SK-N-SH (cell line): ENCODE measurements around the gene SCNN1B. TPM values are rescaled to one million over a fixed set of nuclear protein-coding genes. Genes with fewer than 3 reads are reported as not detected.

ENCODE experiments used
- CTCF ChIA-PET: fragments of 300-600, 350-600 bp; formaldehyde crosslinking; extraction: SDS; loops from one replicate; lab custom pipeline; 2021; lab: Yijun Ruan, JAX
- POLR2A ChIA-PET: fragments of 350-600 bp; sonication (Branson Sonifier 250); formaldehyde crosslinking; extraction: SDS; loops from one replicate; lab custom pipeline; 2020; ENCODE audit warnings: antibody characterized with exemption, inconsistent platforms; lab: Yijun Ruan, JAX
- DNase-seq: peaks from one replicate; pipeline ENCODE4 v3.0.0; 2012
- H2AFZ ChIP-seq: fragments of 200-600 bp; sonication (generic); 2 replicates; pipeline ENCODE4 v1.8.1; 2016; ENCODE audit warnings: antibody characterized with exemption, mild to moderate bottlenecking, low read depth
- H3F3A ChIP-seq: fragments of 200-600 bp; sonication (generic); replicated peaks from 2 replicates; pipeline ENCODE3; 2016; ENCODE audit warnings: antibody characterized with exemption, mild to moderate bottlenecking; ENCODE audit not compliant: insufficient read depth
- H3K27ac ChIP-seq, 2 experiments: fragments of 200-500 bp in 1 of 2; fragments of 200-600 bp in 1 of 2; sonication (Bioruptor generic) in 1 of 2; sonication (generic), shearing (Covaris generic) in 1 of 2; 2 replicates each; pipeline versions ENCODE4 v1.5.1 to v1.6.1; 2014 to 2016; ENCODE audit warnings: low read depth in 2 of 2, inconsistent platforms in 1 of 2, low read length in 1 of 2, mild to moderate bottlenecking in 1 of 2, mixed read lengths in 1 of 2
- H3K27me3 ChIP-seq: fragments of 200-600 bp; sonication (generic), shearing (Covaris generic); 2 replicates; pipeline ENCODE4 v1.6.1; 2016; ENCODE audit warnings: mixed run types; ENCODE audit not compliant: insufficient read depth
- H3K36me3 ChIP-seq, 2 experiments: fragments of 200-500 bp in 1 of 2; fragments of 200-600 bp in 1 of 2; sonication (Bioruptor generic) in 1 of 2; sonication (generic) in 1 of 2; replicated peaks in 1 of 2; 2 replicates each; pipeline versions ENCODE3 to v1.5.1; 2014 to 2016; ENCODE audit warnings: low read length in 1 of 2, mild to moderate bottlenecking in 1 of 2; ENCODE audit not compliant: insufficient read depth in 2 of 2, control insufficient read depth in 1 of 2
- H3K4me1 ChIP-seq, 2 experiments: fragments of 200-500 bp in 1 of 2; fragments of 200-600 bp in 1 of 2; sonication (Bioruptor generic) in 1 of 2; sonication (generic), shearing (Covaris generic) in 1 of 2; 2 replicates each; pipeline versions ENCODE4 v1.5.1 to v1.6.1; 2014 to 2016; ENCODE audit warnings: low read depth in 1 of 2, low read length in 1 of 2, mixed run types in 1 of 2; ENCODE audit not compliant: insufficient read depth in 2 of 2, control insufficient read depth in 1 of 2
- H3K4me2 ChIP-seq: fragments of 200-600 bp; sonication (generic), shearing (Covaris generic); 2 replicates; pipeline ENCODE4 v1.6.1; 2017; ENCODE audit warnings: mixed run types
- H3K4me3 ChIP-seq, 2 experiments: fragments of 200-500 bp in 1 of 2; fragments of 200-600 bp in 1 of 2; sonication (Bioruptor generic) in 1 of 2; sonication (generic), shearing (Covaris generic) in 1 of 2; 2 replicates each; pipeline versions ENCODE4 v1.5.1 to v1.8.1; 2014 to 2016; ENCODE audit warnings: low read depth in 2 of 2, inconsistent platforms in 1 of 2, low read length in 1 of 2, mild to moderate bottlenecking in 1 of 2, mixed read lengths in 1 of 2, moderate library complexity in 1 of 2
- H3K79me2 ChIP-seq: fragments of 200-600 bp; sonication (generic); 2 replicates; pipeline ENCODE4 v1.8.1; 2017; ENCODE audit warnings: mild to moderate bottlenecking; ENCODE audit not compliant: insufficient read depth
- H3K9ac ChIP-seq: fragments of 200-600 bp; sonication (generic); 2 replicates; pipeline ENCODE4 v1.6.1; 2017; ENCODE audit warnings: mixed run types
- H3K9me2 ChIP-seq: fragments of 200-600 bp; sonication (generic); 2 replicates; pipeline ENCODE4 v1.6.1; 2017; ENCODE audit warnings: mixed run types
- H3K9me3 ChIP-seq: fragments of 200-600 bp; sonication (generic); 2 replicates; pipeline ENCODE4 v1.6.1; 2017; ENCODE audit warnings: mixed run types, mild to moderate bottlenecking, moderate library complexity
- H4K20me1 ChIP-seq: fragments of 200-600 bp; sonication (generic); 2 replicates; pipeline ENCODE4 v1.6.1; 2017; ENCODE audit warnings: mild to moderate bottlenecking, mixed run types; ENCODE audit not compliant: insufficient read depth
- CHD2 ChIP-seq: fragments of 150-350 bp; IDR thresholded peaks from 2 replicates; pipeline ENCODE4 v1.6.1; 2018; ENCODE audit warnings: low read length; ENCODE audit not compliant: partially characterized antibody
- ELF1 ChIP-seq: IDR thresholded peaks from 2 replicates; pipeline ENCODE4 v1.4.0; 2012
- EP300 ChIP-seq, 2 experiments: IDR thresholded peaks; 2 replicates each; pipeline versions ENCODE4 v1.4.0 to v1.6.1; 2012; ENCODE audit warnings: borderline replicate concordance in 1 of 2, low read depth in 1 of 2, low read length in 1 of 2
- EZH2phosphoT487 ChIP-seq: fragments of 200-600 bp; sonication (generic); IDR thresholded peaks from 2 replicates; pipeline ENCODE4 v1.6.1; 2017; ENCODE audit warnings: low read depth, mixed run types, mild to moderate bottlenecking, antibody characterized with exemption, moderate library complexity, borderline replicate concordance
- FOXM1 ChIP-seq: IDR thresholded peaks from 2 replicates; pipeline ENCODE4 v1.4.0; 2012; ENCODE audit warnings: low read depth, mild to moderate bottlenecking
- GABPA ChIP-seq: IDR thresholded peaks from 2 replicates; pipeline ENCODE4 v1.4.0; 2012; ENCODE audit warnings: low read depth, mild to moderate bottlenecking
- GATA2 ChIP-seq: sonication (generic); formaldehyde crosslinking; IDR thresholded peaks from 2 replicates; pipeline ENCODE4 v1.5.0; 2020; ENCODE audit warnings: mild to moderate bottlenecking, missing genetic modification reagents
- MEF2A ChIP-seq: IDR thresholded peaks from 2 replicates; pipeline ENCODE4 v1.4.0; 2012; ENCODE audit warnings: low read depth, borderline replicate concordance
- POLR2AphosphoS5 ChIP-seq: IDR thresholded peaks from 2 replicates; pipeline ENCODE4 v1.6.1; 2012; ENCODE audit warnings: low read depth, low read length
- RXRA ChIP-seq: IDR thresholded peaks from 2 replicates; pipeline ENCODE4 v1.4.0; 2012; ENCODE audit warnings: low read depth, mild to moderate bottlenecking, borderline replicate concordance
- TAF1 ChIP-seq: IDR thresholded peaks from 2 replicates; pipeline ENCODE4 v1.6.1; 2012; ENCODE audit warnings: low read depth, mild to moderate bottlenecking, low read length, moderate library complexity, borderline replicate concordance
- TEAD4 ChIP-seq: IDR thresholded peaks from 2 replicates; pipeline ENCODE4 v1.4.0; 2012; ENCODE audit warnings: mild to moderate bottlenecking, borderline replicate concordance; ENCODE audit not compliant: insufficient read depth
- WGBS: methylation state at CpG from one replicate; pipeline ENCODE4 v1.1.6; 2017; ENCODE audit warnings: low lambda C conversion rate; 5-methylcytosine and 5-hydroxymethylcytosine counted together
- polyA plus RNA-seq, 3 experiments: library from polyadenylated mRNA; depleted of rRNA; stranded (reverse); fragments of >200 nt; gene quantifications; 2 replicates each; pipeline ENCODE4 v1.2.3, GENCODE V29; 2012
- TF ChIP-seq, protein P1 (sequence below): IDR thresholded peaks from 2 replicates; pipeline ENCODE4 v1.4.0; 2012; ENCODE audit warnings: low read depth, borderline replicate concordance
- TF ChIP-seq, protein P2 (sequence below): IDR thresholded peaks from 2 replicates; pipeline ENCODE4; 2012
- TF ChIP-seq, protein P3 (sequence below): IDR thresholded peaks from 2 replicates; pipeline ENCODE4 v1.4.0; 2012; ENCODE audit warnings: low read depth, borderline replicate concordance
- TF ChIP-seq, protein P4 (sequence below): fragments of 200-600 bp; sonication (generic); IDR thresholded peaks from 2 replicates; pipeline ENCODE4 v1.6.1; 2017; ENCODE audit warnings: antibody characterized with exemption, mild to moderate bottlenecking, moderate library complexity

The SCNN1B gene
- polyA plus RNA-seq, 1 of the 3 experiments (the other 2 are of a cell fraction) = not detected

DNA sequence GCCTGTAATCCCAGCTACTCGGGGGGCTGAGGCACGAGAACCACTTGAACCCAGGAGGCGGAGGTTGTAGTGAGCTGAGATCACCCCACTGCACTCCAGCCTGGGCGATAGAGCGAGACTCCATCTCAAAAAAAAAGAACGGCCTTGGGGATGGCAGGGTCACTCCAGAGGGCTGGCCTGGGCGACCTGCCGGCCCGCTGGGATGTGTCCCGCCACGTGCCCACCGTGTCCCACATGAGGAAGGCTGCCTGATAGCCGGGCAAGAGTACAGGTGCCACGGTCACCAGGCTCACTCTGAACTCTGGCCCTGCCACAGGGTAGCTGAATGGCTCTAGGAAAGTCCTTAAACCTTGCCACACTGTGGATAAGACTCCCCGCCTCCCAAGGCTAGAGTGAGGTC, 83.3 kb downstream of the SCNN1B start:
- no peak overlapping the region for H3K4me3 ChIP-seq
- no peaks in the 10 kb centered on the region for H3F3A ChIP-seq
- no peak overlapping the region for H3K9ac ChIP-seq
- H3K79me2 ChIP-seq = no peaks in the 10 kb centered on the region
- CTCF ChIA-PET = interaction anchor here (0.9 to 1.5 kb wide), 2 partner anchors 48 to 204 kb away, joined by 3 to 4 read pairs; no protein-coding TSS in a partner anchor
- H3K4me2 ChIP-seq = no peak overlapping the region
- no peak for DNase-seq
- H3K4me1 ChIP-seq = no peaks in the 10 kb centered on the region
- POLR2A ChIA-PET = interaction anchor here (0.6 kb wide), 1 partner anchor 60 kb away, joined by 3 read pairs; no protein-coding TSS in a partner anchor
- TF ChIP-seq, protein P1, sequence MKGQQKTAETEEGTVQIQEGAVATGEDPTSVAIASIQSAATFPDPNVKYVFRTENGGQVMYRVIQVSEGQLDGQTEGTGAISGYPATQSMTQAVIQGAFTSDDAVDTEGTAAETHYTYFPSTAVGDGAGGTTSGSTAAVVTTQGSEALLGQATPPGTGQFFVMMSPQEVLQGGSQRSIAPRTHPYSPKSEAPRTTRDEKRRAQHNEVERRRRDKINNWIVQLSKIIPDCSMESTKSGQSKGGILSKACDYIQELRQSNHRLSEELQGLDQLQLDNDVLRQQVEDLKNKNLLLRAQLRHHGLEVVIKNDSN = no peak
- no peak for TF ChIP-seq ELF1
- TF ChIP-seq POLR2AphosphoS5 = no peak
- no peak for TF ChIP-seq TAF1
- no peak for TF ChIP-seq RXRA
- TF ChIP-seq, all 33 proteins: peak for 0
- Histone ChIP-seq H4K20me1 (no peaks in the 10 kb centered on the region), H2AFZ (no peak overlapping the region), H3K36me3 (peaks cover 0 to 2% of the 10 kb centered on the region in 2 experiments), H3K27ac (no peak overlapping the region), H3K9me3 (no peaks in the 10 kb centered on the region), H3K27me3 (no peaks in the 10 kb centered on the region), H3K9me2 (no peaks in the 10 kb centered on the region)
- 94% methylated on average over 12 of the region's 15 CpGs for WGBS

DNA sequence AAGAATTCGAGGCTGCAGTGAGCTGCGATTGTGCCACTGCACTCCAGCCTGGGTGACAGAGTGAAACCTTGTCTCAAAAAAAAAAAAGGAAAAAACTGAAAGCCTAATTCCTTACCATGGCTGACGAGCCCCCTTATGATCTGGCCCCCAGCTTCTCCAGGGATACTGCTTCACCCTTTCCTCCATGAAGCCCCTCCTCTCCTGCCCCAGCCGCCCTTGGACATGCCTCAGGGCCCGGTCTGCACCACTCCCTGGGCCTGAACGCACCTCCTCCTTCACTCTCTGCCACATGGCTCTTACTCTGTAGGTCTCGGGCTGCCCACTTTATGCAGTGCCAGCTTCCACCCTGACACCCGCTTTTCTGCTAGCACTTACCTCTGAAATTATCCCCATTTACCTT, 85.6 kb downstream of the SCNN1B start:
- Histone ChIP-seq H3K4me3 (no peak overlapping the region), H3K9ac (no peak overlapping the region), H3K79me2 (no peaks in the 10 kb centered on the region), H3K36me3 (peaks cover 8 to 16% of the 10 kb centered on the region in 2 experiments), H3K4me1 (no peaks in the 10 kb centered on the region), H3K4me2 (no peak overlapping the region), H4K20me1 (no peaks in the 10 kb centered on the region), H3F3A (no peaks in the 10 kb centered on the region), H3K9me2 (no peaks in the 10 kb centered on the region), H3K9me3 (no peaks in the 10 kb centered on the region), H3K27ac (no peak overlapping the region), H2AFZ (no peak overlapping the region), H3K27me3 (no peaks in the 10 kb centered on the region)
- 89% methylated on average over 8 of the region's 8 CpGs for WGBS
- TF ChIP-seq GABPA (no peak), EZH2phosphoT487 (no peak), TEAD4 (no peak), EP300 (IDR thresholded peaks at IDR 0.05; ENCODE audit: borderline replicate concordance in 1 of 2, low read depth in 1 of 2, low read length in 1 of 2) (no peak), RXRA (no peak), FOXM1 (no peak), MEF2A (no peak), TAF1 (no peak), GATA2 (CRISPR knock-in tag) (no peak), CHD2 (no peak)
- TF ChIP-seq, protein P2, sequence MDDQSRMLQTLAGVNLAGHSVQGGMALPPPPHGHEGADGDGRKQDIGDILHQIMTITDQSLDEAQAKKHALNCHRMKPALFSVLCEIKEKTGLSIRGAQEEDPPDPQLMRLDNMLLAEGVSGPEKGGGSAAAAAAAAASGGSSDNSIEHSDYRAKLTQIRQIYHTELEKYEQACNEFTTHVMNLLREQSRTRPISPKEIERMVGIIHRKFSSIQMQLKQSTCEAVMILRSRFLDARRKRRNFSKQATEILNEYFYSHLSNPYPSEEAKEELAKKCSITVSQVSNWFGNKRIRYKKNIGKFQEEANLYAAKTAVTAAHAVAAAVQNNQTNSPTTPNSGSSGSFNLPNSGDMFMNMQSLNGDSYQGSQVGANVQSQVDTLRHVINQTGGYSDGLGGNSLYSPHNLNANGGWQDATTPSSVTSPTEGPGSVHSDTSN = no peak
- TF ChIP-seq, protein P3, sequence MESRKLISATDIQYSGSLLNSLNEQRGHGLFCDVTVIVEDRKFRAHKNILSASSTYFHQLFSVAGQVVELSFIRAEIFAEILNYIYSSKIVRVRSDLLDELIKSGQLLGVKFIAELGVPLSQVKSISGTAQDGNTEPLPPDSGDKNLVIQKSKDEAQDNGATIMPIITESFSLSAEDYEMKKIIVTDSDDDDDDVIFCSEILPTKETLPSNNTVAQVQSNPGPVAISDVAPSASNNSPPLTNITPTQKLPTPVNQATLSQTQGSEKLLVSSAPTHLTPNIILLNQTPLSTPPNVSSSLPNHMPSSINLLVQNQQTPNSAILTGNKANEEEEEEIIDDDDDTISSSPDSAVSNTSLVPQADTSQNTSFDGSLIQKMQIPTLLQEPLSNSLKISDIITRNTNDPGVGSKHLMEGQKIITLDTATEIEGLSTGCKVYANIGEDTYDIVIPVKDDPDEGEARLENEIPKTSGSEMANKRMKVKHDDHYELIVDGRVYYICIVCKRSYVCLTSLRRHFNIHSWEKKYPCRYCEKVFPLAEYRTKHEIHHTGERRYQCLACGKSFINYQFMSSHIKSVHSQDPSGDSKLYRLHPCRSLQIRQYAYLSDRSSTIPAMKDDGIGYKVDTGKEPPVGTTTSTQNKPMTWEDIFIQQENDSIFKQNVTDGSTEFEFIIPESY = no peak
- TF ChIP-seq, protein P1 = no peak
- TF ChIP-seq, protein P4, sequence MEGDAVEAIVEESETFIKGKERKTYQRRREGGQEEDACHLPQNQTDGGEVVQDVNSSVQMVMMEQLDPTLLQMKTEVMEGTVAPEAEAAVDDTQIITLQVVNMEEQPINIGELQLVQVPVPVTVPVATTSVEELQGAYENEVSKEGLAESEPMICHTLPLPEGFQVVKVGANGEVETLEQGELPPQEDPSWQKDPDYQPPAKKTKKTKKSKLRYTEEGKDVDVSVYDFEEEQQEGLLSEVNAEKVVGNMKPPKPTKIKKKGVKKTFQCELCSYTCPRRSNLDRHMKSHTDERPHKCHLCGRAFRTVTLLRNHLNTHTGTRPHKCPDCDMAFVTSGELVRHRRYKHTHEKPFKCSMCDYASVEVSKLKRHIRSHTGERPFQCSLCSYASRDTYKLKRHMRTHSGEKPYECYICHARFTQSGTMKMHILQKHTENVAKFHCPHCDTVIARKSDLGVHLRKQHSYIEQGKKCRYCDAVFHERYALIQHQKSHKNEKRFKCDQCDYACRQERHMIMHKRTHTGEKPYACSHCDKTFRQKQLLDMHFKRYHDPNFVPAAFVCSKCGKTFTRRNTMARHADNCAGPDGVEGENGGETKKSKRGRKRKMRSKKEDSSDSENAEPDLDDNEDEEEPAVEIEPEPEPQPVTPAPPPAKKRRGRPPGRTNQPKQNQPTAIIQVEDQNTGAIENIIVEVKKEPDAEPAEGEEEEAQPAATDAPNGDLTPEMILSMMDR = no peak
- ChIA-PET POLR2A (no interaction called here), CTCF (interaction anchor here (1.2 kb wide), 1 partner anchor 206 kb away, joined by 3 read pairs; no protein-coding TSS in a partner anchor)
- DNase-seq = no peak
